ENCODE results near the gene DPEP1. TPM values are rescaled to one million over a fixed set of nuclear protein-coding genes. Genes with fewer than 3 reads are reported as not detected.
A peak's percentile ranks its signal among the peaks of the same experiment; 100 is the strongest.

The DPEP1 gene
- total RNA-seq, 3 donors from 2014 or later (not counting 1 experiment from before 2014, with no cell fraction given): not detected

DNA sequence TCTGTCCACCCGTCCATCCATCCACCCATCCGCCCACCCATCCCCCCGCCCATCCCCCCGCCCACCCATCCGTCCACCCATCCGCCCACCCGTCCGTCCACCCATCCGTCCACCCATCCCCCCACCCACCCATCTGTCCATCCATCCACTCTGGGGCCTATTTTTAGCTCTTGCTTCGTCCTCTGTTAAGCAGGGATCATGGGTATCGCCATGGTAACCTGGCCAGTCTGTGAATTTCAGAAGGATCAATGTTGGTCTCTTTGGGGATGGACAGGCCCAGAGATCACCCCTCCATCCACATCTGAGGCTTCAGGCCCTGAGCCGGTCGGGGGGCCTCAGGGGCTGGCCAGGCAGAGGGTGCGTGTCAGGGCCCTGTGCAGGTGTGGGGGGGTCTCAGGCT lies 15.2 kb upstream of the DPEP1 start:
- Mint-ChIP-seq H3K4me3 (no peak overlapping the region), H3K27me3 (ENCODE audit: low read depth in 2 of 2) (no peaks in the 10 kb centered on the region), H3K9me3 (no peaks in the 10 kb centered on the region), H3K4me1 (peaks cover 13 to 22% of the 10 kb centered on the region in 2 donors), H3K27ac (no peak overlapping the region), H3K36me3 (no peaks in the 10 kb centered on the region)
- WGBS (ENCODE audit: insufficient coverage): 60% methylated on average over 2 of the region's 14 CpGs
- Histone ChIP-seq H3K27me3 (ENCODE audit: control insufficient read depth, insufficient read depth, low read length) (no peaks in the 10 kb centered on the region), H3K9me3 (ENCODE audit: control insufficient read depth, insufficient read depth, low read length) (no peaks in the 10 kb centered on the region), H3K27ac (ENCODE audit: low read length) (no peak overlapping the region), H3K4me1 (ENCODE audit: control insufficient read depth, insufficient read depth, low read length) (peaks cover 33% of the 10 kb centered on the region), H3K36me3 (ENCODE audit: control insufficient read depth, insufficient read depth, low read length) (no peaks in the 10 kb centered on the region), H3K4me3 (ENCODE audit: low read length) (no peak overlapping the region)
- DNase-seq: no peak
- no peak for ATAC-seq
- intact Hi-C loops (cut with micrococcal nuclease): no loop called here
- TF ChIP-seq, protein P1, sequence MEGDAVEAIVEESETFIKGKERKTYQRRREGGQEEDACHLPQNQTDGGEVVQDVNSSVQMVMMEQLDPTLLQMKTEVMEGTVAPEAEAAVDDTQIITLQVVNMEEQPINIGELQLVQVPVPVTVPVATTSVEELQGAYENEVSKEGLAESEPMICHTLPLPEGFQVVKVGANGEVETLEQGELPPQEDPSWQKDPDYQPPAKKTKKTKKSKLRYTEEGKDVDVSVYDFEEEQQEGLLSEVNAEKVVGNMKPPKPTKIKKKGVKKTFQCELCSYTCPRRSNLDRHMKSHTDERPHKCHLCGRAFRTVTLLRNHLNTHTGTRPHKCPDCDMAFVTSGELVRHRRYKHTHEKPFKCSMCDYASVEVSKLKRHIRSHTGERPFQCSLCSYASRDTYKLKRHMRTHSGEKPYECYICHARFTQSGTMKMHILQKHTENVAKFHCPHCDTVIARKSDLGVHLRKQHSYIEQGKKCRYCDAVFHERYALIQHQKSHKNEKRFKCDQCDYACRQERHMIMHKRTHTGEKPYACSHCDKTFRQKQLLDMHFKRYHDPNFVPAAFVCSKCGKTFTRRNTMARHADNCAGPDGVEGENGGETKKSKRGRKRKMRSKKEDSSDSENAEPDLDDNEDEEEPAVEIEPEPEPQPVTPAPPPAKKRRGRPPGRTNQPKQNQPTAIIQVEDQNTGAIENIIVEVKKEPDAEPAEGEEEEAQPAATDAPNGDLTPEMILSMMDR (IDR thresholded peaks at IDR 0.05): no peak

DNA sequence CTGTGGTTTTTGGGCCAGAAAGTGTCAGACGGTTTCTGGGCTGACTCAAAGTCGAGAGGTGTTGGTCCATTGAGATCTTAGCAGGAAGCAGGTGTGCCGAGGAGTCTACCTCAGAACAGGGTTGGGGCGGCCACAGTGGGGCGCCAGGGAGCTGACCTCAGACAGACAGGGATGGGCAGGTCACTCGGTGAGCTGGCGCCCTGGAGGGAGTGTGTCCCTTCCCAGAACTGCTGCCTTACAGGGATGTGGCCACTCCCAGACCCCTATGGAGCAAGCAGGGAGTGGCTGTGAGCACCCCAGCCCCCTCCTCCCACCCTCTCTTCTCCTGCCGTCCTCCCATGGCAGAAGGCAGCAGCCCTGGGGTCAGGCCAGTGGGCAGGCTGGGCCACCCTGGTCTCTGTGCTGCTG lies 14.0 kb upstream of the DPEP1 start:
- Histone ChIP-seq H3K9me3 (ENCODE audit: control insufficient read depth, insufficient read depth, low read length) (no peaks in the 10 kb centered on the region), H3K4me3 (ENCODE audit: low read length) (no peak overlapping the region), H3K4me1 (ENCODE audit: control insufficient read depth, insufficient read depth, low read length) (peaks cover 21% of the 10 kb centered on the region), H3K27ac (ENCODE audit: low read length) (no peak overlapping the region), H3K36me3 (ENCODE audit: control insufficient read depth, insufficient read depth, low read length) (no peaks in the 10 kb centered on the region), H3K27me3 (ENCODE audit: control insufficient read depth, insufficient read depth, low read length) (no peaks in the 10 kb centered on the region)
- DNase-seq (peak in 1 of 2 donors; percentile 57), ATAC-seq (no peak)
- H3K4me1 Mint-ChIP-seq: peaks cover 7 to 15% of the 10 kb centered on the region in 2 donors
- WGBS (ENCODE audit: insufficient coverage): 30% methylated on average over 7 of the region's 8 CpGs
- no peaks in the 10 kb centered on the region for H3K27me3 Mint-ChIP-seq (ENCODE audit: low read depth in 2 of 2)
- H3K4me3 Mint-ChIP-seq: no peak overlapping the region
- no peaks in the 10 kb centered on the region for H3K9me3 Mint-ChIP-seq
- TF ChIP-seq, protein P1 (IDR thresholded peaks at IDR 0.05): no peak
- no peak overlapping the region for H3K27ac Mint-ChIP-seq
- intact Hi-C loops (cut with micrococcal nuclease): no loop called here
- no peaks in the 10 kb centered on the region for H3K36me3 Mint-ChIP-seq

DNA sequence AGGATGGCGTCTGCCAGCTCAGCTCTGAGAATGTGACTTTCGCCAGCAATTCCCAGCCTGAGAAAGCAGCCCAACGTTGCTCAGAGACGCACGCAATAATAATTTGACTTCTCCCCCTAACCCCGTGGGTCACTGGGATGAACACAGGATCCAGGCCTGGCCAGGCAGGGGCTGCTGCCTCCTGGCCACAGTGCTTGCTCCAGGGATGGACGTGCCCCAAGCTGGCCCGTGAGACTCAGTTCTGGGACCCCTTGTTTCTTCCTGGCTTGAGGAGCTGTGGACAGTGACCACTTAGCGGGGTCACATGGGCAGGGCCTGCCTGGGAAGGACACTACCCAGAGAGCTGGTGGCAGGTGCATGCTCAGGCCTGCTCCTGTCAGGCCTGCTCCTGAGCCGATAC lies 13.5 kb upstream of the DPEP1 start:
- H3K4me3 ChIP-seq (ENCODE audit: low read length): no peak overlapping the region
- Mint-ChIP-seq H3K36me3 (no peaks in the 10 kb centered on the region), H3K27me3 (ENCODE audit: low read depth in 2 of 2) (no peaks in the 10 kb centered on the region), H3K4me3 (no peak overlapping the region), H3K27ac (no peak overlapping the region), H3K4me1 (peaks cover 7 to 15% of the 10 kb centered on the region in 2 donors), H3K9me3 (no peaks in the 10 kb centered on the region)
- ATAC-seq: no peak
- 94% methylated on average over 10 of the region's 10 CpGs for WGBS (ENCODE audit: insufficient coverage)
- H3K36me3 ChIP-seq (ENCODE audit: control insufficient read depth, insufficient read depth, low read length): no peaks in the 10 kb centered on the region
- no peak overlapping the region for H3K27ac ChIP-seq (ENCODE audit: low read length)
- no peaks in the 10 kb centered on the region for H3K9me3 ChIP-seq (ENCODE audit: control insufficient read depth, insufficient read depth, low read length)
- intact Hi-C loops (cut with micrococcal nuclease): no loop called here
- DNase-seq: no peak
- peaks cover 17% of the 10 kb centered on the region for H3K4me1 ChIP-seq (ENCODE audit: control insufficient read depth, insufficient read depth, low read length)
- H3K27me3 ChIP-seq (ENCODE audit: control insufficient read depth, insufficient read depth, low read length): no peaks in the 10 kb centered on the region
- TF ChIP-seq, protein P1 (IDR thresholded peaks at IDR 0.05): no peak

DNA sequence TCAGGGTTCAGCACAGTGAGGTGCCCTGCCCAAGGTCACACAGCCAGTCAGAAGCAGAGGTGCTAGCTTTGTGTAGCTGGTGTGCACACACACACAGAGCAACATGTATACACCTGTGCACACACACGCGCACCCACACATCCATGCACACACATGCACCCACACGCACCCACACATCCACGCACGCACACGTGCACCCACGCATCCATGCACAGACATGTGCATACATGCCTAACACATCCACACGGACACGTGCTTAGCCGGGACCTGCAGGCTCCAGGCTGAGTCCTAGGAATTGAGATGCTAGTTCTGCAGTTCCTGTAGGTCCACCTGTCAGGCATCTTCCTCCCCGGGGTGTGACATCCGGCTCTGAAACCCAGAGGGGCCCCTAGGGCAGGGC lies 13.0 kb upstream of the DPEP1 start:
- TF ChIP-seq, protein P1 (IDR thresholded peaks at IDR 0.05): no peak
- H3K27me3 ChIP-seq (ENCODE audit: control insufficient read depth, insufficient read depth, low read length): no peaks in the 10 kb centered on the region
- intact Hi-C loops (cut with micrococcal nuclease): no loop called here
- peaks cover 7 to 15% of the 10 kb centered on the region in 2 donors for H3K4me1 Mint-ChIP-seq
- peaks cover 16% of the 10 kb centered on the region for H3K4me1 ChIP-seq (ENCODE audit: control insufficient read depth, insufficient read depth, low read length)
- WGBS (ENCODE audit: insufficient coverage): 86% methylated on average over 12 of the region's 12 CpGs
- H3K27ac ChIP-seq (ENCODE audit: low read length): no peak overlapping the region
- no peak overlapping the region for H3K4me3 Mint-ChIP-seq
- H3K9me3 ChIP-seq (ENCODE audit: control insufficient read depth, insufficient read depth, low read length): no peaks in the 10 kb centered on the region
- no peaks in the 10 kb centered on the region for H3K27me3 Mint-ChIP-seq (ENCODE audit: low read depth in 2 of 2)
- DNase-seq (no peak), ATAC-seq (no peak)
- H3K4me3 ChIP-seq (ENCODE audit: low read length): no peak overlapping the region
- H3K9me3 Mint-ChIP-seq: no peaks in the 10 kb centered on the region
- no peak overlapping the region for H3K27ac Mint-ChIP-seq
- no peaks in the 10 kb centered on the region for H3K36me3 Mint-ChIP-seq
- H3K36me3 ChIP-seq (ENCODE audit: control insufficient read depth, insufficient read depth, low read length): no peaks in the 10 kb centered on the region
